ENCODE results near the gene GSTK1. TPM values are rescaled to one million over a fixed set of nuclear protein-coding genes. Genes with fewer than 3 reads are reported as not detected.
A peak's percentile ranks its signal among the peaks of the same experiment; 100 is the strongest.

The GSTK1 gene
- total and polyA plus RNA-seq, 2 experiments from 2014 or later: 119 to 153 TPM

DNA sequence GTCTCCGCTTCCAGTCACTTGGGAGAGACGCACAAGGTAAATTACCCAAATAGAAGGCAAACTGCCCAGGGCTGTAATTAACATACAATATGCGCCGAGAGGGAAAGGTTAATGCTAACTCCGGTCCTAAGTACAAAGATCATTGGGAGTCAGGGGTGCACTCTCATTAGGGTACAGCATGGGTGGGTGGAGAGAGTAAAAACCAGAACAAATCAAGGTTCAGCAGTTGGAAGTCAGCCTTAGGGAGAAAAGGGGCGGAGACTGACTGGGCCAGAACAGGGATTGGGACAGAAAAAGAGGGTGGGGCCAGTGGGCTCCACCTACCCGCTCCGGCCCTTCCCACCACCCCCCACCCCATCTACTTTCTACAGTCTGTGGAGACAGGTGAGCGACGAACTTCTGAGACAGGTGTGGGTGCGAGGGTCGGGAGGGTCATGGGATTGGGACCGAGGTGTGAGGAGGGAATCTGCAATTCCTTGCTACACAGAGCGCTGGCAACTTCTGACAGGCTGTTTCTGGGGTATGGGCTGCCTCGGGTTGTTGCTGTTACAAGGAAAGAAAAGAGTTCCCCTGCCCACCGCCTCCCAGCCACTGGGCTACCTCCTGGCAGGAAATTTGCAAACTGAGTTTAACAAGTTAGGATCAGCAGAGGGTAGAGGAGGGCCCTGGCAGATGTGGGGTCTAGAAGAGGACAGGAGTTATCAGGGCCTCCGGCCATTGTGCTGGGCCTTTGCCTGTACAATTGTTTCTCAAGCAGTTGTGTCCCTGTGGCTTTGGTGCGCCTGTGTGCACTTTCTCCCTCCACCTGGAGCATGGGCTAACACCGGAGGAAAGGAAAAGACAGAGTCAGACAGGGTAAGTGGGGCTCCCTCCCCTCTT is 21.6 kb downstream of the GSTK1 start, which contains the start of gene TMEM139:
TMEM139 (plus strand) TSS at position 368 of the 879 bp plus-strand sequence. CDS start 1,000 bp downstream, outside the sequence.
- TF ChIP-seq EZH2phosphoT487 (IDR thresholded peaks at IDR 0.05; ENCODE audit: insufficient read depth, low read depth) (no peak), EZH2 (IDR thresholded peaks at IDR 0.05; ENCODE audit: insufficient read depth, poor library complexity, severe bottlenecking) (no peak)
- Histone ChIP-seq H3K9me3 (ENCODE audit: low read depth) (no peaks in the 10 kb centered on the region), H3K36me3 (ENCODE audit: low read depth) (no peaks in the 10 kb centered on the region), H3F3A (ENCODE audit: insufficient read depth) (peaks cover 8% of the 10 kb centered on the region), H3K27ac (no peak within 1 kb of the TSS), H3K4me3 (no peak within 1 kb of the TSS), H3K79me2 (ENCODE audit: insufficient read depth) (peaks cover 15% of the 10 kb centered on the region), H3K27me3 (replicated peaks; ENCODE audit: insufficient read depth) (no peaks in the 10 kb centered on the region), H3K9ac (no peak within 1 kb of the TSS), H3K4me2 (ENCODE audit: unreplicated experiment) (no peak within 1 kb of the TSS), H4K20me1 (ENCODE audit: insufficient read depth) (no peaks in the 10 kb centered on the region), H3K4me1 (ENCODE audit: insufficient read depth) (peaks cover 9% of the 10 kb centered on the region), H3K9me2 (ENCODE audit: insufficient read depth) (no peaks in the 10 kb centered on the region), H2AFZ (no peak within 1 kb of the TSS; the same call in 1 of the 2 replicates)
- WGBS, 2 experiments (ENCODE audit: low coverage in 1 of 2, low lambda C conversion rate in 2 of 2, missing lambda C conversion rate in 2 of 2): 54 to 59% methylated on average over 13 to 19 of the region's 19 CpGs
- in situ Hi-C loops (cut with MboI): no loop called here
- DNase-seq: peak; percentile 17

DNA sequence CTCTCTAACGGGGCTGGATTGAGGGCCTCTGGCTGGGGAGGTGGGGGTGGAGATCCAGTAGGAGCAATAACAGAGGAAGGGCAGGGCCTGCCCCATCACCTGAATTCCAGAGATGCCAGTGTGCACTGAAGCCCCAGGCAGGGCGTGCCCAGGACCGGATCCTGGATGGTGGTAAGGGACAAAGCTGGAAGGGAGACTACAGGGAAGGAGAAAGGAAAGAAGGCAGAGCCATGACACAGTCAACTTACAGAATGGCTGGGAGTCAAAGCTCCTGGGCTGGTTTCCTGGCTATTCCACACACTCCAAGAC is 22.2 kb downstream of the GSTK1 start:
- Histone ChIP-seq H3K27me3 (replicated peaks; ENCODE audit: insufficient read depth) (no peaks in the 10 kb centered on the region), H3K9ac (no peak overlapping the region), H3K4me1 (ENCODE audit: insufficient read depth) (peaks cover 10% of the 10 kb centered on the region; the same call in 1 of the 2 replicates), H3K36me3 (ENCODE audit: low read depth) (no peaks in the 10 kb centered on the region), H3K9me3 (ENCODE audit: low read depth) (no peaks in the 10 kb centered on the region), H2AFZ (no peak overlapping the region), H4K20me1 (ENCODE audit: insufficient read depth) (no peaks in the 10 kb centered on the region), H3K4me2 (ENCODE audit: unreplicated experiment) (no peak overlapping the region), H3K9me2 (ENCODE audit: insufficient read depth) (no peaks in the 10 kb centered on the region), H3K4me3 (no peak overlapping the region), H3F3A (ENCODE audit: insufficient read depth) (peaks cover 12% of the 10 kb centered on the region), H3K79me2 (ENCODE audit: insufficient read depth) (peaks cover 21% of the 10 kb centered on the region), H3K27ac (no peak overlapping the region)
- TF ChIP-seq EZH2 (IDR thresholded peaks at IDR 0.05; ENCODE audit: insufficient read depth, poor library complexity, severe bottlenecking) (no peak), EZH2phosphoT487 (IDR thresholded peaks at IDR 0.05; ENCODE audit: insufficient read depth, low read depth) (no peak)
- WGBS, 2 experiments (ENCODE audit: low coverage in 1 of 2, low lambda C conversion rate in 2 of 2, missing lambda C conversion rate in 2 of 2): 73 to 92% methylated on average over 3 of the region's 3 CpGs
- in situ Hi-C loops (cut with MboI): no loop called here
- no peak for DNase-seq

DNA sequence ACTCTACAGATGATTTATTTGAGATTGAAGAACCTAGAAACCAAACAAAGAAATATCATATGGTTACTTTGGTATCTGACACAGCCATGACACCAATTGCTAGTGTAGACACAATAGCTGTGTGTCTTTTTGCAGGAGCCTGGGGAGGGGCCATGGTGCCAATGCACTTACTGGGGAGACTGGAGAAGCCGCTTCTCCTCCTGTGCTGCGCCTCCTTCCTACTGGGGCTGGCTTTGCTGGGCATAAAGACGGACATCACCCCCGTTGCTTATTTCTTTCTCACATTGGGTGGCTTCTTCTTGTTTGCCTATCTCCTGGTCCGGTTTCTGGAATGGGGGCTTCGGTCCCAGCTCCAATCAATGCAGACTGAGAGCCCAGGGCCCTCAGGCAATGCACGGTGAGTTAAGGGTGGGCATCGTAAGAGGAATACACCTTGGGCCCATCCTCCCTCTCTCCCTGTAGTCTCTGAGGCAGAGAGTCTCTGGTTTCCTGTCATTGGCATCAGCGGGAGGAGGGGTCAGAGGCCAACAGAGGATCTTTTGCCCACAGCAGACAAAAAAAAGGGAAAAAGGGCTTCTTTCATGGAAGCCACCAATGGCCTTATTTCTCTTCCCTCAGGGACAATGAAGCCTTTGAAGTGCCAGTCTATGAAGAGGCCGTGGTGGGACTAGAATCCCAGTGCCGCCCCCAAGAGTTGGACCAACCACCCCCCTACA is 22.7 kb downstream of the GSTK1 start:
- Histone ChIP-seq H3K27ac (no peak overlapping the region), H3F3A (ENCODE audit: insufficient read depth) (peaks cover 12% of the 10 kb centered on the region), H3K4me2 (ENCODE audit: unreplicated experiment) (no peak overlapping the region), H3K9me3 (ENCODE audit: low read depth) (no peaks in the 10 kb centered on the region), H3K9me2 (ENCODE audit: insufficient read depth) (no peaks in the 10 kb centered on the region), H3K36me3 (ENCODE audit: low read depth) (no peaks in the 10 kb centered on the region), H3K4me3 (no peak overlapping the region), H4K20me1 (ENCODE audit: insufficient read depth) (no peaks in the 10 kb centered on the region), H3K4me1 (ENCODE audit: insufficient read depth) (peaks cover 15% of the 10 kb centered on the region; the same call in 1 of the 2 replicates), H3K27me3 (replicated peaks; ENCODE audit: insufficient read depth) (no peaks in the 10 kb centered on the region), H3K79me2 (ENCODE audit: insufficient read depth) (peaks cover 26% of the 10 kb centered on the region), H2AFZ (no peak overlapping the region), H3K9ac (no peak overlapping the region)
- DNase-seq: no peak
- WGBS, 2 experiments (ENCODE audit: low coverage in 1 of 2, low lambda C conversion rate in 2 of 2, missing lambda C conversion rate in 2 of 2): 90 to 91% methylated on average over 11 of the region's 11 CpGs
- TF ChIP-seq EZH2 (IDR thresholded peaks at IDR 0.05; ENCODE audit: insufficient read depth, poor library complexity, severe bottlenecking) (no peak), EZH2phosphoT487 (IDR thresholded peaks at IDR 0.05; ENCODE audit: insufficient read depth, low read depth) (no peak)
- in situ Hi-C loops (cut with MboI): no loop called here

DNA sequence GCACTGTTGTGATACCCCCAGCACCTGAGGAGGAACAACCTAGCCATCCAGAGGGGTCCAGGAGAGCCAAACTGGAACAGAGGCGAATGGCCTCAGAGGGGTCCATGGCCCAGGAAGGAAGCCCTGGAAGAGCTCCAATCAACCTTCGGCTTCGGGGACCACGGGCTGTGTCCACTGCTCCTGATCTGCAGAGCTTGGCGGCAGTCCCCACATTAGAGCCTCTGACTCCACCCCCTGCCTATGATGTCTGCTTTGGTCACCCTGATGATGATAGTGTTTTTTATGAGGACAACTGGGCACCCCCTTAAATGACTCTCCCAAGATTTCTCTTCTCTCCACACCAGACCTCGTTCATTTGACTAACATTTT is 23.3 kb downstream of the GSTK1 start:
- no peaks in the 10 kb centered on the region for H3K27me3 ChIP-seq (replicated peaks; ENCODE audit: insufficient read depth)

More for the DNA sequence above, 23.3 kb downstream of the GSTK1 start:
- H3K4me3 ChIP-seq: no peak overlapping the region
- H3F3A ChIP-seq (ENCODE audit: insufficient read depth): peaks cover 12% of the 10 kb centered on the region
- WGBS, 2 experiments (ENCODE audit: low coverage in 1 of 2, low lambda C conversion rate in 2 of 2, missing lambda C conversion rate in 2 of 2): 87 to 92% methylated on average over 6 of the region's 6 CpGs
- in situ Hi-C loops (cut with MboI): no loop called here
- no peaks in the 10 kb centered on the region for H3K36me3 ChIP-seq (ENCODE audit: low read depth)
- DNase-seq: no peak
- no peak overlapping the region for H3K4me2 ChIP-seq (ENCODE audit: unreplicated experiment)
- no peaks in the 10 kb centered on the region for H3K9me2 ChIP-seq (ENCODE audit: insufficient read depth)
- H3K79me2 ChIP-seq (ENCODE audit: insufficient read depth): peaks cover 31% of the 10 kb centered on the region
- no peaks in the 10 kb centered on the region for H3K9me3 ChIP-seq (ENCODE audit: low read depth)
- no peak overlapping the region for H3K9ac ChIP-seq
- H3K4me1 ChIP-seq (ENCODE audit: insufficient read depth): peaks cover 19% of the 10 kb centered on the region; the same call in 1 of the 2 replicates
- H4K20me1 ChIP-seq (ENCODE audit: insufficient read depth): no peaks in the 10 kb centered on the region
- TF ChIP-seq EZH2phosphoT487 (IDR thresholded peaks at IDR 0.05; ENCODE audit: insufficient read depth, low read depth) (no peak), EZH2 (IDR thresholded peaks at IDR 0.05; ENCODE audit: insufficient read depth, poor library complexity, severe bottlenecking) (no peak)
- H2AFZ ChIP-seq: no peak overlapping the region
- H3K27ac ChIP-seq: no peak overlapping the region
